IPS-NIHi7 (cell line): ENCODE measurements around the gene CDH13.

Source experiments
- DNase-seq: peaks from one replicate; pipeline ENCODE4 v3.0.0; 2012; ENCODE audit warnings: mixed read lengths; ENCODE audit errors: extremely low spot score

CDH13 gene

DNA sequence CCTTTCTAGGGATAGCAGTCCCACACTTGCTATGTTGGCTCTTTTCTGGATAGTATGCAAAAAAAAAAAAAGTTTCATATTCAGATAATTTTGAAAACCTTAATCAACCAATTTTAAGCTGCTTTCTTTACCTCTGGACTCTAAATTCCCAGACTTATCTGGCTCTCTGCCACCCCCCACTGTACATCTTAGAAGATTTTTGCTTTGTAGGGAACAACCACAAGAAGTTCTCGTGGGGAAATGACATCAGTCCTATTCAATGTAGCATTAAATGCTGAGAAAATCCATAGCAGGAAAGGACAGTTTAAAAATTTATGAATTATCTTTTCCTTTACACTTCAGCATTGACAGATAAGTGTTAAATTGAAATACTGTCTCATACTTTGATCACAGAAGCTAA lies 618.3 kb downstream of the CDH13 start:
- DNase-seq, result no peak

DNA sequence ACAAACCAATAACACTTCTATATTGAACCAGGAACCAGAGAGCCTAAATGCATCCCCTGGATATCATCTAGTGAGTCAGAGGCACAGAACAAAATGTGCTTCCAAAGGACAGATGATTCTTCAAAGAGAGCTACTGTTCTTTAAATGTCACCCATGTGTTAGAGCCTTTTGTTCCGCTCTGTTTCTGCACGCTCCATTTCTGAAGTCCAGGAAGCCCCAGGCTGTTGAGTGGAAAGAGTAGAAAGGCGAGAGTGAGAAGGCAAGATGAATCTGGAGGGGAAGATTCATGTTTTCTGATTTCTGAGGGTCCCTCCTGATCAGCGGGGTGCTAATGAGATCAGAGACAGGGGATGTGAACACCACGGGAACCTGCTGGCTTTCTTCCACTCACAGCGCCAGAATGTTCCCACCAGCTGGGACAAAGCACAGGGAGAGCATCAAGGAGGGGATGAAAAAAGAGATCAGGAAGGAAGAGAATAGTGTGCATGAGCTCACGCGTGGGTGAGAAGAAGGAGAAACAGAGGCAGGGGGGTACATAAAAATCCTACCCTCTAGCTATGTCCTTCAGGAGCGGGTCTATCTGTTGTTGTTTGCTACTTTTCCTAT lies 621.1 kb downstream of the CDH13 start:
- no peak for DNase-seq

DNA sequence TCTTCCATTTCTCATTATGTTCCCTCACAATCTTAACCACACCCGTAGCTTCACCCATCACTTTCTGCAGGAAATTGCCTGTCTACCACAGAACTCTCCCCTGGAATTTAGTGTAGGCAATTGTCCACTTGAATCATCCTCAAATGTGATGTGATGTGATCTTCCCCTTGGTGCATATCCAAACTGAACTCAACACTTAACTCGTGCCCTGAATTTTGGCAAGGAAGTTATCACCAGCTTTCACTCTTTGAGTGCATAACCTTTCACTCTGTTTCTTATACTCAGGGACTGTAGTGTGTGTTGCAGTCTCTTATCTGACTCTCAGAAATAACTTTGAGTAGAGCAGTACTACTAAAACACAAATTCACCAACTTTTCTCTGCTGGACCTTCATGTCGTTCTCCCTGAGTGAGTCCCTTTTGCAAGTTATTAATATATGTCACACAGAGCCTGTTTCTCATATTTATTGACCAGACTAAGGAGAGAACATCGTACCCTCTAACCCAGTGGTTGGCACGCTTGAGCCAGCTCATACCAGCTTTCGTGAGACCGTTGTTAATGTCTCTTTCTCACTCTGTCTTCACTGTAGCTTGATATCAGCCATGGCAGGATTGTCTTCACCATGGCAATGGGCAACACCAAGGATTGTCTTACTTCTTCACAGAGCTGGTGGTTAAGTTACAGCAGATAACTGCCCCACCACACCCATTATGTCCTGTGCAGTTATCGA lies 622.1 kb downstream of the CDH13 start:
- no peak for DNase-seq

DNA sequence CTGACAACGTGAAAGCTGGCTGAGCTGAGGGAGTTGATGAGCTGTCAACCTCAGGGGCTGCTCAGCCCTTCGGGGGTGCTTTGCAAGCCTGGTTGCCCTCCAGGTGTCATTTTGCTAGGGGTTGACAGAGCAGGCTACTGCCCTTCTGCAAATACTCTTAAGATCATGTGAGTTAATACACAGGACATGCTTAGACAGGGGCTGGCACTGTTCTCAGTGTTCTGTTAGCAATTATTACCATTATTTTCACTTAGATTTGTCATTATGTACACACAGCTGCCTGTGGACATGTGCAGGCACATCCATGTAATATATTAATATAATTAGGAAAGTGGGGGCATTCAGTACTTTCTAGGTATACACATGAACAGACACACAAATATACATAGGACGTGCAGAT lies 626.8 kb downstream of the CDH13 start:
- no peak for DNase-seq

DNA sequence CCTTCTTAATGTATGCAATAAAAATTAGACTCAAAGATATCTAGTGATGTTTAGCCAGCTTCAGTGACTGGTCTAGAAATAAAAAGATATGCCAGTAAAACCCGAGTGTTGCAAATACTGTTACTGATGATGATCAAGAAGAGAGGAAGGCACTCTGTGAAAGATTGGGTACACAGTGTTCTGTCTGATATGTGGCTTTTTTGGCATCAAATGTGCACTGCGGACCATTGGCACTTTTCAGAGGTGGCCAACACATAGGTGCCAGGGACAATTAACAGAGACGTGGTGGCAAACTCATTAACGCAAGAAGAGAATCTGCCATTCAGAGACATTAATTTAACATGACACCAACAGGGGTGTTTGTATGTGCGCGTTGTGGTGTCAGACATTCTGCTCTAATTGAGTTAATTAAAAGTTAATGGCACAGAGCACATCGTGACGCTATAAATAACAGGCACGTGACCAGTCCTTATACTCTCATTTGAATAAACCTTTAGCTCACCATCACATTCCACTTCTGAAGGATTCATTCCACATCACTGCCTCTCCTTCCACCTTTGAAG lies 631.7 kb downstream of the CDH13 start:
- no peak for DNase-seq

DNA sequence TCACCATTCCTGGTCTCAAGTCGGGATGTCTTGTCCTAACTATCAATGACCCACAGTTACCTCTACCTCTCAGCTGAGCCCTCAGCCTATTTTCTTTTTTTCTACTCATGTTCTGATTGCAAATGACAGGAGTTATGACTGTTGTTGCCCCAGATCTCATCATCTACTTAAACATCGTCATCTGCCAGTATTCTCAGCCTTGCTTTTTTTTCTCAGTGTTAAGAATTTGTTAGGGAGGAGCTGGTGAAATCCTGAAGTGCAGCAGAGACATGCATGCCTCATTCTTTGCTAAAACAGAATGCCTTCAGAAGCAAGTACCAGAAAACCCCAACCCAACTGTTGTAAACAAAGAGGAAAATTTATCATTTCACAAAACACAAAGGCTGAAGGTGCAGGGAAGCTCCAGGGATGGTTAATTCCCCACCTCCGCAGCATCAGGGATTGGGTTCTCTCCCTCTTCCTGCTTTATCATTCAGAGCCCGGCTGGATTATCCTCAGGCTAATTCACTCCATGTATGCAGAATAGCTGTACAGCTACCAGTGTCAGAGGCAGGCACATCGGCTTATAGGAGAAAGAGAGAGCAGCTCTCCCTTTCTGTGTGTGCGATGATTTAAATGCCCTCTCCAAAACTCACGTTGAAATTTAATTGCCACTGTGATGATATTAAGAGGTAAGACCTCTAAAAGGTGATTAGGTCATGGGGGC lies 640.2 kb downstream of the CDH13 start:
- no peak for DNase-seq

DNA sequence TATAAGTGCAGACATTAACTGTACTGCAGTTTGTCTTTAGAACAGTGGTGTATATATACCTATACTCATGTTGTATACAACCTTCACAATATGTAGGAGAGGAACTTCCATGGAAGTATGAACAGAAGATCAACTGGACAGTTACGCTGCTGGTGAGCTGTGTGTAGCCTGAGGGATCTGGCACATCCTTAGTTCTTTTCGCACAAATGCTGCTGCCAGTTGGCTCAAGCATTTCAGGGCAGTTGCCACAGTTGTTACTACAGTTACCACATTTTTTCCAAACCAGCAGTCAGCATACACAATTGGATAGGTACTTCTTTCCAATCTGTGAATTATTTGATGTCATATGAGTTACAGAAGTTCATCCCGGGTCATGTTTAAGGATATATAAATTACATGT lies 641.4 kb downstream of the CDH13 start:
- no peak for DNase-seq

DNA sequence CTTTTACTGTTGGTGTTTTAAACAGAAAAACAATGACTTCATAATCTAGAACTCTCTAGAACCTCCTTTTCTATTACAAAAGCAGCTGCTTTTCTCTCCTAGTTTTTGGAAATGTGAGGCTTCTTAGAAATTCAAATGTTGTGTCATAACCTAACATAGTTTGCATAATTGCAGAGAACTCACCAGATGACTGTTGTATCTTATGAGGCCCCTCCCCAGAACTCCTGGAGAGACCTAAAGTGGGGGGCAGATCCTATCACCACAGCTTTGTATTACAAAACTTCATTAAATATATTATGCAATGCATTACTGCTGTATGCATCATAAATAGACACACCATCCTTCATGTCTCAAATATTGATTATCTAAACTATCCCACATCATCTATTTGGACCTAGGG lies 642.3 kb downstream of the CDH13 start:
- DNase-seq, result no peak

DNA sequence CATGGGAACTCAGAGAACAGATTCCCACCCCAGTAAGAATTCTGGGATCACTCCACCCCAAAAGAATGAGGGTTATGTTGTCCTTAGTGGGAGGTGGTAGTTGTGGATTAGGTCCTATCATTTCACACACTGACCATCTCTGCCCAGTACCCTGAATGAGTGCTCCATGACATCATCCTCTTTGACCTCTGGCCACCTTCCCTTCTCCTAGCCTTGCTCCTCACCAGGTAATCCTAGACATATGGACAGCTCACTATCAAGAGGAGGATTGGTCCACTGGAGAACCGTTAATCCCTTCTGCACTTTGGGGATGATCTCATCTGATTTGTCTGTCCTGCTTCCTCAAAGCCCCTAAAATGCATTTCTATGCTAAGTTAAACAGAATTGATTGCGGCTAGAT lies 642.8 kb downstream of the CDH13 start:
- DNase-seq, result no peak

DNA sequence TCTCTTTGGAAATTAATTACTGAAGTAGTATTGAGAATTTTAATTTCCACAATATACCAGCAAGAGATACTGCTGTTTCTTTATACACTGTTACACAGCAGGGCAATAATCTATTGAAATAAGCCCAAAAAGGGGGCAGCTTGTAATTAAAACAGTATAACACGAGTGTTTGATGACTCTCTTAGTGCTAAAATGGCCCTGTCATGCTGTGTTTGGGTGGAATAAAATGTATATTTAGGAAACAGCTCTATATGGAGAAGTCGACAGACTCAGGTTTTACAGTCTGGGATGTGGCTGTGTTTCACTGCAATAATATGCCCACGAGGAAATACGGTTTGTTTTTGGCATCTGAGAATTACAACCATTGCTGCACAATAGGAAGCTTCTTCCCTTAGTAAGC lies 643.3 kb downstream of the CDH13 start:
- DNase-seq, result no peak

DNA sequence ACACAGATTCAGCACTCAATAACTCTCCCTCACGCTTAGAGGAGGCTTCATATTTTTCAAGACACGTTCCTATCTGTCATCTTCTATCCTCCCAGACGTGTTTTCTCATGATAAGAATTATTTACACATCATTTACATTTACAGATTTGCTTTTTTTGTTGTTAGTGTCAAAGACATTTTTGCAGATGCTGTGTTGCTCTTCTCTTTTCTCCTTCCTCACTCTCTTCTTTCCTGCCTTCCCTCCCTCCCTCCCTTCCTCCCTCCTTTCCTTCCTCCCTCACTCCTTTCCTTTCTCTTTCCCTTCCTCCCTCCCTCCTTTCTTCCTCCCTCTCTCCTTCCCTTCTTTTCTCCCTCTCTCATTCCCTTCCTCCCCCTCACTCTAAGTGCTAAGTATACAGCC lies 643.9 kb downstream of the CDH13 start:
- DNase-seq, result no peak

DNA sequence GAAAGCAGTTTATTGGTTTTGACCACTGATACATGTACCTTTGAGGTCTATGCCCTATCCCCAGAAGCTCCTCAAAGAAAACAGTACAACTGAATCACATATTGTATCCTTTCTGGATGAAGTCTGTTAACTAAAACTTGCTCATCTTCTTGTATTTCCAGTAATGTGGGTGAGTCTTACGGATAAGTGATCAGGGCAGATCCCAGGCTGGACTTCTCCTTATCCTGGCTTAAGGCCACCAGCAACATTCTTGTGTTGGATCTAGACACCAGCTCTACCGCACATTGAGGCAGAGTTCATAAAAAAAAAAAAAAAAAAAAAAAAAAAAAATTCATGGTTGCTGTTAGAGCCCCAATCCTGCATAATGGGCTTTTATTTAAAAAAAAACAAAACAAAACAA lies 644.4 kb downstream of the CDH13 start:
- no peak for DNase-seq

DNA sequence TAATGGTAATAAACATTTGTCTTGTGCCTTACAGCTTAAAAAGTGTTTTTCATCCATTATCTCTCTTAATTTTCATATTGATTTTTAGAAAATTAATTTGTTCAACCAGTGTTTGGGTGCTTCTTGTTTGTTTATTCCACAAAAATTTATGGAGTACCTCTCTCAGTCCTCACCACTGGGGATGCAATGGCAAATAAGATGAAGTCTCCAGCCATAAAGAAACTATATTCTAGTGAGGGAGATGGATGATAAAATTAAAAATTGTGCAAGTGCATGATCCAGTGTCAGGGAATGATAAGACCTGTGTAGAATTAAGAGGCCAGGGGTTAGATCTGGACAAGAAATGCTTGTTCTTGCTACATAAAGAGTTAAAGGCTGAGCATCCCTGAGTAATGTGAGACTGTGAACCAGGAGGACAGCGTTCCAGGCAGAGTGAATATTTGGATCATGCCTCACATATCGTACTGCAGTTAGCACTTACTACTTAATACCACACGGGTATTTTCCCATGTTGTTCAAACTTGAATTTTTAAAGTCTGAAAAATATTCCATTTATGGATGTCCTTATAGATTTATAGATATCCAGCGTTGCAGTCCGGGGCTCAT lies 645.3 kb downstream of the CDH13 start:
- no peak for DNase-seq

DNA sequence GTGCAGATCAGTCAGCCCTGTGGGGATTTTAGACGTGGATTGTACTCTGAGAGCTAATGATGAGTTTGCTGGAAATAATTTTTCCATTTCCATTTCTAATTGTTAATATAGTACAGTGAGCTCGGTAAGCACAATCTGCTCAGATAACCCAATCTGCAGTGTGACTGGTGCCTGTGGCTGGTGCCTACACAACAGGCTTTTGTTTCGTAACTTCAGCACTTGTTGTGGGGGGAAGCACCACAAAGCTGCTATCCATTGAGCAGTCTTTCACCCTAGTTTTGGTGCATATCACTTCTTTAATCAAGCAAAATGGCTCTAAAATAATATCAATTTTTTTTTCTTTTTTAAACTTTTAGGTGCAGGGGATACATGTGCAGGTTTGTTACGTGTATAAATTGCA lies 646.1 kb downstream of the CDH13 start:
- no peak for DNase-seq

DNA sequence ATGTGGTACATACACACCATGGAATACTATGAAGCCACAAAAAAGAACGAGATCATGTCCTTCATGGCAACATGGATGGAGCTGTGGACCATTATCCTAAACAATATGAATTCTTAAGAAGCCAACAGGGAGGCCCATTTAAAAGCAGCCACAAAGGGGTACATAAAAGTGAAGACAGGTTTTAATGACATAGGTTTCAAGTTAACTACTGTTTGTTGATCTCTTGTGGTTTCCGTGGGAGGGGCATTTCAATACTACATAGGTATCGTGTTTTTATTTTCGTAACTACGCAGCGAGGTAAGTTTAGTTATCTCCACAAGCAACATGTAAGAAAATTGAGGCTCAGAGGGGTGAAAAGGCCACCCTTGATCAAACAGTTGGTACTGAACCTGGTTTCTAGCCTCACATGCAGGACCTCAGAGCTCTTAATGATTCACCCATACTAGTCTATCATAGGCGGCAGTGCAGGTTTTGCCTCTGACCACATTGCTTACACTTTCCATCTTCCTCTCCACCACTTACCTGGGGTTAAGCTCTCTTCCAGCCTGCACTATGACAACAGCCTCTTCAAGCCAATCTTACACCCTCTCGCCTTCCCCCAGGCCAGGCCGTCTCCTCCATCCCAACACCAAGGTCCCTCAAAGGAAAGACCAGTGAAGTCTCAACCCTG lies 646.9 kb downstream of the CDH13 start:
- no peak for DNase-seq

DNA sequence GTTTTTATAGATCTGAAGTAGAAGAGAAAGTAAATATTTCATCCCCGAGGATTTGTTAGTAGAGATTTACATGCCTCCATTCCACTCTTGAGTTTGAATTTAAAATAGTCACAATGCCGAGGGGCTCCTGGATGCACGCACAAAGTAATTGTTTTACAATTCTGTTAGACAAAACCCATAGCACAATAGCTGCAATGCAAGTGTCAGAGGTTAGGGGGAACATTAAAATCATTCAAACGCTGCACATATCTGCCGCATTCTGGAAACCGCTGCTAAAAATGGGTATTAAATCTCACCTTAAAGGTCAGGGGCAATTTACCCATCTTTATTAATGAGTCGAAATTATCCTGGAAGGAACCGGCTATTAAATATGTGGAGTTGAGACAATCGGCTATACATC lies 652.5 kb downstream of the CDH13 start:
- DNase-seq, result no peak

DNA sequence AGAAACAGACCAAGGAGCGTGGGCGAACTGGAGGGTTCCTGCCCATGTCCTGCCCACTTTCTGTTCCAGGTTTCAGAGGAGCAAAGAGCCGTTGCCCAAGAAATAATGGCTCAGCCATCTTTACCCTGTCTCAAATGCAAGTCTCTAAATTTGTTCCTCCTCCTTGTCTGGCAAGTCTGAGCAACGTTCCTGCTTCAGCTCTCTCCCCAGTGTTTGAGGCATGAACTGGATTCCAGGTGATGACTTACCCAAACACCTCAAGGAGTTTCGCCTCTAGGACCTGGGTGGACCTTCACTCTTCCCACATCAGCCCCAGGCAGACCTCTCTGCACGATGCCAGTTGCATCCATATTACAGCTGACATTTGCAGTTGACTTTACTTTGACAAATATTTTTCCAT lies 659.2 kb downstream of the CDH13 start:
- no peak for DNase-seq

DNA sequence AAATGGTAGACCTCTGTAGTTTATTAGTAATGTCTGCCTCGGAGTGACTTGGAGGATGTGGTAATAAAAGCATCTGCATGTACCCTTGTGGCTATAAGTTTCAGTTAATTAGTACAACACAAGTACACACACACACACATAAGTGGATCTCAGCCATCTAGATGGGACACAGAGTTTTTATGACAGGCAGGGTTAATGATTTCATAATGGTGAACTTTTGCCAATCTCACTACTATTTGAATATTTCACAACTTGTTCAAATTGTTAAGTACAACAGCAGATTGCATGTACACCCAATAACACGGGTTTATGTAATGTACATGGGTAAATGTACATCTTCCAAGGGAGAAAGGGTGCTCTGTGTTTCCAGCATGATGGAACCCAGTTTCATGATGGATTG lies 669.7 kb downstream of the CDH13 start:
- no peak for DNase-seq

DNA sequence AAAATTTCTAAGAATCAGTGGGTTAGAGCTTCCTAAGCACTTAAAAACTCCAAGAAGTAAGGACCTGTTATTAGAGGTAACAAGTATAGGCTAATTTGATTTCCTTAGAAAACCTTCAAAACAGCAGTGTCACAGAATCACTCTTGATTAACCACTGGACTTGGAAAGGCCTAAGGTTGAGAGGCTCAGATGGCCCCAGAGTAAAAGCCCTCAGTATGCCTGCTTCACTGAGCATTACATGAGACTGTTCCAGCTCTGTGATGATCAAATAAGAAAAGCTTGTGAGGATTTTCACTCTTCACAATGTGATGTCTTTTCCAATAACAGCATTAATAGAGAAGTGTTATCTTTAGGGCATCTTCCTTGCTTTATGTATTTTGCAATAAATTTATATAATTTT lies 671.8 kb downstream of the CDH13 start:
- DNase-seq, result no peak

DNA sequence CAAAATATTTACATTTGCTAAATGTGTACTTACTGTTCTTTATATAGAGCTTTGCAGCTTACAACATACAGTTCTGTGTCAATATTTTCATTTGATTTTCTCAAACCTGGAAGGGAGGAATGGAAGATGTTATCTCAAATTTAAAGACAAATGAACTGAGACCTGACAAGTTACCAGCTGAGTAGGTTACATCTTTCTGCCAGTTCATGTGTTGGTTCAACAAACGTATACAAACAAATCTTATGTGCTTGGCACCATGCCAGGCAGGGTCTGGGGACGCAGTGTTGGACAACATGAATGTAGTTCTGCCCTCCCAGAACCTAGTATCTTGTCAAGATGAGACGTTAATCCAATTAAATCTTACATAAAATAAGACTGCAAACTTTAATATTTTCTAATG lies 673.6 kb downstream of the CDH13 start:
- DNase-seq, result no peak

DNA sequence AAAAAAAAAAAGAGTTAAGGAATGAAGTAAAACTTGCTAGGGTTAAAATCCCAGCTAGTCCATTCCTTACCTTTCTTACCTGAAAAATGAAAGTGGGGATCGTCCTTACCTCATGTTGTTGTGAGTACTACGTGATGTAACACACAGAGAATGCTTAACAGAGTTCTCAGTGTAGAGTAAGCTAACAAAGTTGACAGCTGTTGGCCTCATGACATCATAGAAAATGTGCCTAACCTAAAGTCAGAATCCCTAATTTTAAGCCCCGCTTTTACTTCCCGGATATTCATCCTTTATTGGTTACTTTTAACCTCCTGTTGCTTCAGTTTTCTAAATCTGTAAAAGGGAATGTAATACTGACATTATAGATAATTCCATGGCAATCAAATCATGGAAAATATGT lies 675.2 kb downstream of the CDH13 start:
- no peak for DNase-seq

DNA sequence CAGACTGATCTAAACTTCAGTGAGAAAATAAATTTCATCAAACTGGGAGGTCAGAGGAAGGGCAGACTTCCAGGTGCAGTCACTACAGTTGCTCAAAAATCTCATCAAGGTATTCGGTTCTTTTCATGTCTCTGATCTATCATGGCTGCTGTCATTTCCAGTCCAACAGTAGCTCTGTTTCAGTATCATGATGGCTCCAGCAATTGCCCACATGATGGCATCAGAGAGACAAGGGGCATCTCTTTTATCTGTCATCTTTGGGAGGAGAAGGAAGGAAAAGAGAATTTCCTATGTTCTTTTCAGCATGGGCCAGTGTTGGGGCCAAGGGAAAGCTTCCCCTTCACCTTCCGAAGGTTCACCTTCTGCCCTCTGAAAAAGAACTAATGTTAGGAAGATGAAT lies 676.1 kb downstream of the CDH13 start:
- DNase-seq, result no peak
